ENCODE results near the gene TGDS.
"Not testable (repeated sequence)": the region's sequence is repeated elsewhere in the genome, so short reads cannot be mapped to it uniquely, and the experiment has no call there.

TGDS gene

DNA sequence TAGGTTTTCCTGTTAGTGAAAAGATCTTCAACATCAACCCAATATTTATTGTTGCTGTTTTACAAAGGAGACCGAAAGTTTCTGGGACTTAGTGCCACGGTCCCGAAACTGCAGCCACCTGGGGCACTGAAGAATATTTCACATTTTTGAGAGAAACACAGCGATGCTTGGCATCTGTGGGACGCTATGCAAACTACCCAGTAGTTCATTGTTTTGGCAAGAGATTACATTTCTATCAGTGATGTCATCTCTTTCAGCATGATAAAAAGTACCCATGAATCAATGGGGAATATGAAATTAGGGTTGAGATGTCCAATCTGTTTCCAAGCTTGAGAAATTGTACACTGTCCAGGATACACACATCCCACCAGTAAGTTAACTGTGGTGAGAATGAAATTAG is 43.9 kb downstream of the TGDS start:
- DNase-seq (ENCODE audit: low read depth): no peak

DNA sequence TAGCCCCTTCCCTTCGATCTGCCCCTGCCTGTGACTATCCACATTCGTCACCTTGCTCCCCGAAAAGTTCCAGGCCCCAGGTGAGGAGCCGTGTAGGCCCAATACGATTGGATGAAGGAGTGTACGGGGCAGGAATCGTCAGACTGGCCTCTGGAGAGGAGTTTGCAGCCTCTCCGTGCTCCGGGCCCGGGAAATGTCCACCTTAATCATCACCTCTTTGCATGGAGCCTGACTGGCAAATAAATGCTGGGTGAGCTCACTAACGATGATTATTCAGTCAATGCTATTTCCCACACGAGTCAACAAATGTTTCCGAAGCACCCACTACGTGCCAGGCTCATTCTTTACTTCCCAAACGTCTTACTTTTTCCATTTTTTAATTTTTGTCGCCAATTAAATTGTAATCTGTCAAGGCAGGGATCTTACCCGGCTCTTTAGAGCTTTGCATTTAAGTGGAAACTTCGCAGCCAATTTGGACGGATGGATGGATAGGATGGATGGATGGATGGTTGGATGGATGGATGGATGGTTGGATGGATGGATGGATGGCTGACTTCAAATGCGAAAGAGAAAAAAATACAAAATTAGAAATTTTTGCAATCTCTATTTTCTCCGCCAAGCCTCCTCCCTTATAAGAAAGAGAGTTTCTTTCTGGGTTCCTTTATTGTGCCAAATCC is 45.8 kb downstream of the TGDS start:
- DNase-seq (ENCODE audit: low read depth): peak; percentile 58

DNA sequence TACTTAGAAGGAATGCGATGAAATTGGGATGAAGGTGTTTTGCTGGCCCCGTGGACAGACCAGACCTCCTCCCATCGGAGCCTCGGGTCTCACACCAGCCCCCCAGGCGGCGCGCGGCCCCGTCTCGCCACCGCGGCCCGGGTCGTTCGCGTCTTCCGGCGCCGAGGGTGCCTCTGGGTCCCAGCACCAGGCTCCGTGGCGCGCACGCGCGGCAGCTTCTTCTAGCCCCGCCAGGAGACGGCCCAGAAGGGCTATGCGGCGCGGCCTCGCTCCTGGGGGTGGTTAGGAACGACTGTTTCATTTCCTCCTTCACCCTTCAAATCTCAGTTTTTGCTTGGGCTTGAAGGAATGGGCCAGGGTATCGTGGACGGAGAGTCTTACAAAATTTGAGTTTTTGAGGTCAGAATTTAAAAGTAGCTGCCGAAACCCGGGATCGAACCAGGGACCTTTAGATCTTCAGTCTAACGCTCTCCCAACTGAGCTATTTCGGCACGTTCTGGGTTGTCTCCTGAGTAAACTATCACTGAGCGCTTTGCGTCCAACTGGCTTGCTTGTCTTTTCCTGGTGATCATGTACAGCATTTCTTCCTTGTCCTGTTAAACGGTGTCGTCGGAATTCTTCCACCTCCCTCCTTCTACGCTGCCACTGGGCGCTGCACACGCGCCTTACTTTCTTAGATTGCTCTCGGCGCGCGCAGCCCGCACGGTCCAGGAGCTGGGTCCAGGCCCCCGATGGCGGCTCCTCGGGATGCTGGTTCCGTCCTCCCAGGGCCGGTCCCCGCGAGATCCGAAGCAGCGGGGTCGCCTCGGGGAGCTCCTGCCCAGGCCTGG is 46.5 kb downstream of the TGDS start:
- peak; percentile 95 for DNase-seq (ENCODE audit: low read depth)

DNA sequence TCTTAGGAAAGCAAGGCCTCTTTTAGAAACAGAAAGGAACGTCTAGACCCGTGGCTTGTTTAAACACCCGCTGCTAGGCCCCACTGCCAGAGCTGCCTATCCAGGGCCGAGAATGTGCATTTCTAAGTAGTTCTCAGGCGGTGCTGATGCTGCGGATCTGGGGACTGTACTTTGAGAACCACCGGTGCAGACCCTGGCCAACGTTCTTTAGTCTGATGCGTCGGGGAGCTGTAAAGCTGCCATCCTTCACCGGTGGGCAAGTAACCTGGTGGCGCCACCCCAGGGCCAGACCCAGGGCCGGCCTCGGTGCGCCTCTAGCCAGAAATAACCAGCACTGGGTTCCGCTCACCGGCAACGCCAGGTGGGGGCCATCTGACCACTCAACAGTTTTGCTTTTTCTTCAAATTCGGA is 47.1 kb downstream of the TGDS start:
- peak; percentile 41 for DNase-seq (ENCODE audit: low read depth)

DNA sequence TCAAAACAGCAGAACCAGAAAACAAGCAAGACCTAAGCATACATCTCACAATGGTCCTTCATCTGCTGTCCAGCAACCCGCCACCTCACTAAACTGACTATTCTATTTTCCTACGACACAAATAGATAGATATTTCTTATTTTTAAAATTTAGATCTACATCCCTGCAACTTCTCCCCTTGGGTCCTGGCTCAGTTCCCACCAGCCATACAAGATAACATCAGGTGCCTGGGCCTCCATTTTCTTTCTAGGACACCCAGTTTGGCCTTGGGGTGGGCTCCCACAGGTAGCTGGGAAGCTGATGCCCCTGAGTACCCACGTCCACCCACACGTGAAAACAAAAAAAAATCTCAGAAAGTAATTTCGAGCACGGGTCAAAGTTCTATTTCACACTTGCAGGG is 47.6 kb downstream of the TGDS start:
- no peak for DNase-seq (ENCODE audit: low read depth)

DNA sequence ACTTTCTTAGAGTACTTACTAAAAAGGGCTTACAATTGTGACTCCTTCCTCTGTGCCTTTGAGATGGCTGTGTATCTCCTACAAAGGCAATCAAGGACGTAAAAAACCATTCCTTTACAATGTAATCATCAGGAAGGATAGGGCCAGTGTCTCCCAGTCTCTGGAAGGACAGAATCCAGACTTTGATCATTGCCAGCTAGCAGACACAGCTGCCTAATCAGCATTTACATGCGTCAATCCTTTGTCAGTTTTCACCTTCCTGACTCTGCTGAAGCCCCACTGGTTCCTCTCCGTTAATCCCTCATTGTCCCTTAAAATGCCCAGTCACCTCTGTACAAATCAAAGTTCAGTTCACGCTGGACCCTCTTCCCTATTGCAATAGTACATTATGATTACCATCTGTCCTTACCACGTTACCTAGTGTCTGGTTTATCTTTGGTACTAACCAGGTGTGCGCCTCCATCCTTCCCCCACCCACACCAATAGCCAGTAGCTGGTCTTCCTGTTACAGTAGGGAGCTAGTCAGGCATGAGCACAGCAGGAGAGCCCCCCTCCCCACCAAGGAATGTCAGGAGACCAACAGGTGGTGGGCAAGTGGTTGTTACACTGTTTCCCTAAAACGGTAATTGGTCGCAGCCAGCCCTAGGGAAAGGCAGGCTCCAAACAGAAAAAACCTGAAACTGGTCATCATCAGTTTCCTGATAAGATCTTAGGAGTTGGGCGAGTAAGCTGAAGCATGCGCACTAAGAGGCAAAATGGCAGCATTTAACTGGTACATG is 49.7 kb downstream of the TGDS start:
- DNase-seq (ENCODE audit: low read depth): no peak

DNA sequence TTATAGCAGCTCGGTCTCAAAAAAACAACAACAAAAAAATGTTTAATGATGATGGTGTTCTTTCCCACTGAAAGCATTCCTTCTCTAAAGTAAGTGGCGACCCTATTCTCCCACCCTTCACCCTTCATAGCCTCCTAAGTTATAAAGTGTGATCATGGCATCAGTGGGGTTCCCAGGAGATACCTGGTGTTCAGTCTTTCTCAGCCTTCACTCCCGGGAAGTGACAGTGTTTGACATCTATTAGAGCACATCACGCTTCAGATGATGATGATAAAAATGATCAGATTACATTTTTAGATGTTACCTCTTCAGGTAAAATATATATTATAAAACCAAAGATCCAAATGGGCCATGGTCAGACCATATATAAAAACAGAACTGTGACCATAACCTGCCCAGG is 51.0 kb downstream of the TGDS start:
- no peak for DNase-seq (ENCODE audit: low read depth)

DNA sequence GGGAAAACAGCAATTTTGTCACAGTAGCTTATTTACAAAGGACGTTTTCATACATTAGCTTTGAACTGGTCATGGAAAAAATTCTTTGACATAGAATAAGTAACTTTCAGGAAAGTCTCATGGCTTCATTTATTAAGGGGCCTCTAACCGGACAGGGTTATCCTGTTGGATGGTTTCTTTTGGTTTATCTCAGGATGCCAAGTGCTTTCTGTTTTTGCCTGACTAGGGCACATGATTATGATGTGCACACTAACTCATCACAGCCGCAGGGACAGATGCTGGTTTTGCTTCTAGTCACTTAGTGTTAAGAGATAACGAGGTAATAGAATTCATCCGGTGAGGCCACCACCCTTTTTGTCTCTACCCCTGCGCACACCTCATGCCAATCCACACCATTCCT is 53.0 kb downstream of the TGDS start:
- no peak for DNase-seq (ENCODE audit: low read depth)

DNA sequence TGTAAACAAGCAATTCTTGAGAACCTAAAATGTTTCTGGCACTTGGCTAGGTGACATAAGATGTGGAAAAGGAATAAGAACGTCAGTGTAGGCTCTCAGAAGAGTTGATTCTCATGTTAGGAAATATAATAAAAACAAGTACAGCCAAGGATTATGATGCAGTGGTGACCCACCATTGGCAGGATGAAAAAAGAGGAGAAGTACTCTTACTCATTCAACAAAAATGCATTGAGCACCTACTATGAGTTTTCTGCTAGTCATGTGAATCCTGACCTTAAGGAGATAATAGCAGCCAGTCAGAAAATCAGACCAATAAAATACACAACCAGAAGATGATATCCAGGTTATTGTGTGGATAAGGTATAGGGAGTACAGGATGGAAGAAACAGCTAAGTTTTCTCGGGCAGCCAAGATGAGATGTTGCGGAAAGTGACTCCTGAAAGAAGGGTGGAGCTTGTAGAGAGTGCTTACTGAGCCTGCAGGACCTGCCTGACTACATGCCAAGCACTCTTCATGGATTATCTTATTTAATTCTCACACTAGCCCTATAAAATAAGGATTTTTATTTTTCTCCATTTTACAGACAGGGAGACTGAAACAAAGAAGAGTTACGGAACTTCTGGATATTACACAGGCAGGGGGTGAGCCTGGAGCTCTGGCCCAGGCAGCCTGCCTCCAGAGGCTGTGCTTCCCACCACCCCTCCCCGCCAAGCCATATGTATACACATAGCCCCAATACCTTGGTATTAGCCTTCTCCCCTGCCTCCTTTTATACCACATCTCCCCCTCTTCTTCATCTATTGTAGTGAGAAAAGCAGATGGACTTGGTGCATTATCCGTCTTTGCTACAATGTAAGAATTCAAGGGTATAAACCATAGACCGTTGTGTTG is 58.0 kb downstream of the TGDS start:
- DNase-seq (ENCODE audit: low read depth): no peak

DNA sequence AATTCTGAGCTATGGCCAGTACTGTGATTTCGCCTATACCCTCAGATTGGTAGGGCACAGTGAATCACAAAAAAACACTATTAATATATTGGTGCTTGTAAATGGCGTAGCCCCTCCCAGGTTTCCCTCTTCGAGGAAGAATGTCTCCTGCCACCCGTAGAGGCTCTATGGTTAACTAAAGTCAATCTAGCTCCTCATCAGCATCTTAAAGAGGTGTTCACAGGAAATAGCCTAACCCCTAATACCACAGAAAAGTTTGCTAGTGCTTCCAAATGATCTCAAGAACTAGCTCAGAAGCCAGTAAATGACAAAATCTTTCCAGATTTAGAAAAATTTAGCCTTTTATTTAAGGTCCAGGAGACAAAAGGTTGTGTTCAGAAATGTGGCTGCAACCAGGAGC is 60.2 kb downstream of the TGDS start:
- DNase-seq (ENCODE audit: low read depth): no peak

DNA sequence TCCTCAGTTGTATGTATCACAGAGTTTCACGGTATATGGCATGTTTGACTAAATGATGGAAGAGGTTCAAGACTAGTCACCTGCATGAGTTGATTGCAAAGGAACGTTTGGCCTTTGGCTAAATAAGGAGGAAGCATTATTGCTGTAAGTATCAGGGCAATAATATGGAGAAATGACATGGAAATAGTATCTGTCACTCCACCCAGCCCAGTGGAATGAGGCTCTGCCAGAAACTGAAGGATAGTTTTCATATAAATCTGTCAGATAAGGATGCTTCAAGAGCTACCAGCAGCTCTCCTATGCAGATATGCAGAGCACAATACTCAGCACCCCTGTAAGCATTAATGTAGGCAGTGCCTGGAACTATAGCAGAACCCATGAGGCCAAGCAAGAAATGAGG is 60.7 kb downstream of the TGDS start:
- no peak for DNase-seq (ENCODE audit: low read depth)

DNA sequence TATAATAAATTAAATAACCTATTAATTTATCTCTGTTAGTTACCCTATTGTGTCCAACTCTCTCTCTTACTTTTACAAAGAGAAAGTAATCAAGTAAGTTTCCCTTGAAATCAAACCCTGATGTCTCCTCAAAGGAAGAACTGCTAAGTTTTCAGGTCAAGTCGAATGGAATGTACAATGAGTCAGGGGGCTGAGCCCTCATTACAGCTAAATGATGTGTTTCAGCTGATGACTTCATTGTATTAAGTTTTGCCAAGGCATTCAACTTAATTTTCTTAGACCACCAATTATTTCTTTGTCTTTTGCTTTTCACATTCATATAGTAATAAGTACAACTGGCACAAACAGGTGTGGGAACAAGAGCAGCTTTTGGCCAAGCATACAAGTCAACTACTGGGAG is 61.8 kb downstream of the TGDS start:
- DNase-seq (ENCODE audit: low read depth): peak; percentile 21

DNA sequence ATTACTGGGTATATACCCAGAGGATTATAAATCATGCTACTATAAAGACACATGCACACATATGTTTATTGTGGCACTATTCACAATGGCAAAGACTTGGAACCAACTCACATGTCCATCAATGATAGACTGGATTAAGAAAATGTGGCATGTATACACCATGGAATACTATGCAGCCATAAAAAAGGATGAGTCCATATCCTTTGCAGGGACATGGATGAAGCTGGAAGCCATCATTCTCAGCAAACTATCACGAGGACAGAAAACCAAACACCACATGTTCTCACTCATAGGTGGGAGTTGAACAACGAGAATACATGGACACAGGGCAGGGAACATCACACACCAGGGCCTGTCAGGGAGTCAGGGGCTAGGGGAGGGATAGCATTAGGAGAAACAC is 63.7 kb downstream of the TGDS start:
- not testable (repeated sequence) for DNase-seq (ENCODE audit: low read depth)

DNA sequence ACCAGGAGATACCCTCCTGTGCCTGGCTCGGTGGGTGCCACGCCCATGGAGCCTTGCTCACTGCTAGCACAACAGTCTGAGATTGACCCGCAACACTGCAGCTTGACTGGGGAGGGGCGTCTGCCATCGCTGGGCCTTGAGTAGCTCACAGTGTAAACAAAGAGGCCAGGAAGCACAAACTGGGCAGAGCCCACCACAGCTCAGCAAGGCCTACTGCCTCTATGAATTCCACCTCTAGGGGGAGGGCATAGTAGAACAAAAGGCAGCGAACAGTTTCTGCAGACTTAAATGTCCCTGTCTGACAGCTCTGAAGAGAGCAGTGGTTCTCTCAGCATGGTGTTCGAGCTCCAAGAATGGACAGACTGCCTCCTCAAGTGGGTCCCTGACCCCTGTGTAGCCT is 69.0 kb downstream of the TGDS start:
- not testable (repeated sequence) for DNase-seq (ENCODE audit: low read depth)

DNA sequence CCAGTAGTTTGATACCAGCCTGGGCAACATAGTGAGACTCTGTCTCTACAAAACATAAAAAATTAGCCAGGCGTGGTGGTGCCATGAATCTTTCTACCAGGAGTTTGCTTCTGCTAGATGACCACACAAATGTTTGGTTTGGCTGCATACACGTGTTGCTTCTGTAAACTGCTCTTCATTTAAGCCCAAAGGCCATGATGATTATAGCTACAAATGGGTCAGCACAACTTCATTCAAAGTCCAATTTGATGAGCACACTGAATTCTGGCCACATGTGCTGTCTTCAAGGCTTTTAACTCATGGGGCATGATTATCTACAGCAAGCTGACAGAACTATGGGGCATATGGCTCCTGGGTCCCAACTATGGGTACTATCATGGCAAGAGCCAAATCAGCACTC is 70.2 kb downstream of the TGDS start:
- no peak for DNase-seq (ENCODE audit: low read depth)

DNA sequence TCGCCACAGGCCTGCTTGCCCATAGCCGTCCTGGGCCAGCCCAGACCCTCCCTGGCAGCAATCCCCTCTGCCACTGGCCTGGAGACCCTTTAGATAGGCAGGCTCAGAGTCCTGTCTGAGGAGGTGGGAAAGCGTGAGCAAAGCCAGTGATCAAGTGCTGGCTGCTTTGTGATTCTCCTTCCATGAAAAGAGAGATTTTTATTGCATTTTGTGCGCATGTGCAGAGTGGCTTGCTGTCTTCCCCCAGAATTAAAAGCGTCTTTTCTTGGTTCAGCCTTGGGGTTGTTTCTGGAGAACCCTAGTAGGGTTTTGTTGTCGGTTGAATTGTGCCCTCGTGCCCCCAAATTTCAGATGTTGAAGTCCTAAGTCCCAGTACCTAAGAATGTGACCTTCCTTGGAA is 71.5 kb downstream of the TGDS start:
- DNase-seq (ENCODE audit: low read depth): no peak

Data from amniotic epithelial cell (primary cell).